Measurements from ENCODE around the gene CSPG5.

The CSPG5 gene

DNA sequence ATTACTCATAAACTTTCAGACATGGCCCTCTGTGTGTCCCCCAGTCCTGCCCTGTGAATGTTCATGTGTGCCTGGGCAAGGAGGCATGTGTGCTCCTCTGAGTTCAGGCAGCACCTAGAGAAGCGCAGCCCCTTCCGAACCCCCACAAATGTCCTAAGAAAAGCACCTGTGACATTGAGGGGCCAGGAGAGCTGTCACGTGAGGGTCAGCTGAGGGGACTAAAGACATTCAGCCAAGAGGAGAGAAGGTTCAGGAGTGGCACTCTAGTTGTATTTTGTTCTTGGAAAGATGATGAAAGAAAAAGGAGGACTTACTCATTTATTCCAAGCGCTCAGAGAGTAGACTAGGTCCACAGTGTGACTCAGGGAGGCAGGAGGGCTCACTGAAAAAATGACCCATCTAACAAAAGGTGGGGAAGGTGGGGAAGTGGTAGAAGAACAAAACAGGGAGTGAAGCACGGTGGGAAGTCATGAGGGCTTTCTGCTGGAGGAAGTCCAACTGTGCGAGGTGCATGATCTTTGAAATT lies 37.0 kb downstream of the CSPG5 start:
- no peak for DNase-seq
- TF ChIP-seq, protein P1, sequence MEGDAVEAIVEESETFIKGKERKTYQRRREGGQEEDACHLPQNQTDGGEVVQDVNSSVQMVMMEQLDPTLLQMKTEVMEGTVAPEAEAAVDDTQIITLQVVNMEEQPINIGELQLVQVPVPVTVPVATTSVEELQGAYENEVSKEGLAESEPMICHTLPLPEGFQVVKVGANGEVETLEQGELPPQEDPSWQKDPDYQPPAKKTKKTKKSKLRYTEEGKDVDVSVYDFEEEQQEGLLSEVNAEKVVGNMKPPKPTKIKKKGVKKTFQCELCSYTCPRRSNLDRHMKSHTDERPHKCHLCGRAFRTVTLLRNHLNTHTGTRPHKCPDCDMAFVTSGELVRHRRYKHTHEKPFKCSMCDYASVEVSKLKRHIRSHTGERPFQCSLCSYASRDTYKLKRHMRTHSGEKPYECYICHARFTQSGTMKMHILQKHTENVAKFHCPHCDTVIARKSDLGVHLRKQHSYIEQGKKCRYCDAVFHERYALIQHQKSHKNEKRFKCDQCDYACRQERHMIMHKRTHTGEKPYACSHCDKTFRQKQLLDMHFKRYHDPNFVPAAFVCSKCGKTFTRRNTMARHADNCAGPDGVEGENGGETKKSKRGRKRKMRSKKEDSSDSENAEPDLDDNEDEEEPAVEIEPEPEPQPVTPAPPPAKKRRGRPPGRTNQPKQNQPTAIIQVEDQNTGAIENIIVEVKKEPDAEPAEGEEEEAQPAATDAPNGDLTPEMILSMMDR (IDR thresholded peaks at IDR 0.05; ENCODE audit: low read depth, low read length), result no peak
- Histone ChIP-seq H3K4me1 (no peaks in the 10 kb centered on the region), H3K36me3 (no peaks in the 10 kb centered on the region), H3K9me3 (no peaks in the 10 kb centered on the region), H3K27me3 (no peaks in the 10 kb centered on the region), H3K4me3 (ENCODE audit: low read depth, low read length) (no peak overlapping the region)

DNA sequence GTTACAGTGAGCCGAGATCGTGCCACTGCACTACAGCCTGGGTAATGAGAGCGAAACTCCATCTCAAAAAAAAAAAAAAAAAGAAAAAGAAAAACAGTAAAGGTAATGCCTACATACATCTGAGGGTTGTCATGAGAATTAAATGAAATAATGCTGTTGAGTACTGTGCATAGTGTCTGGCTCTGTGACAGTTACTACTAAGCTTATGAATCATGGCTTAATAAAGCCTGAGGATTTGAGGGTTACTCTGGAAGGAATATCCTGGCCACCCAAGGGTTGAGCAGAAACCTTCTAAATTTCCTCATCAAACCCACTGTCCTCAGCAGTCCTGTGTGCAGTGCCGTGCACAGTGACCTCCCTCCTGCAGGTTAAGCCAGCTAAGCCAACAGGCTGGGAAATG lies 38.4 kb downstream of the CSPG5 start:
- TF ChIP-seq, protein P1 (IDR thresholded peaks at IDR 0.05; ENCODE audit: low read depth, low read length), result no peak
- no peaks in the 10 kb centered on the region for H3K36me3 ChIP-seq
- H3K27me3 ChIP-seq, result no peaks in the 10 kb centered on the region
- H3K4me1 ChIP-seq, result no peaks in the 10 kb centered on the region
- H3K9me3 ChIP-seq, result no peaks in the 10 kb centered on the region
- no peak for DNase-seq
- no peak overlapping the region for H3K4me3 ChIP-seq (ENCODE audit: low read depth, low read length)

DNA sequence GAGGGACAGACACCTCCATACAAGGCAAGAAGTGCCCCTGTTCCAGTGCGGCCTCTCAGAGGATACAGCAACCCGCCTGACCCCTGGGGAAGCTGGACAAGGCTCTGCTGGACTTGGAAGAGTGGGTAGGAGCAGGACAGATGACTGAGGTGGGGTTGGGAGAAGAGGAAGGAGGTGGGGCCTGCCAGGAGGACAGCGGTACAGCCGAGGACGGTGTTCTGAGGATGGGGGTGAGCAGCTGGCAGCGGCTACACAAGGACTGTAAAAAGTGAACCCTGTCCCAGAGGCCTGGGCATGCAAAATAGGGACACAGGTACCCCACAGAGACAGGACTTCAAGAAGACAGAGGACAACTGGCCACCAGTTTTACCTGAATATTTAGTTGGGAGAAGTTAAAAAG lies 41.7 kb downstream of the CSPG5 start:
- H3K36me3 ChIP-seq, result no peaks in the 10 kb centered on the region
- no peaks in the 10 kb centered on the region for H3K4me1 ChIP-seq
- no peaks in the 10 kb centered on the region for H3K27me3 ChIP-seq
- no peak overlapping the region for H3K4me3 ChIP-seq (ENCODE audit: low read depth, low read length)
- DNase-seq, result no peak
- no peaks in the 10 kb centered on the region for H3K9me3 ChIP-seq
- TF ChIP-seq, protein P1 (IDR thresholded peaks at IDR 0.05; ENCODE audit: low read depth, low read length), result no peak

DNA sequence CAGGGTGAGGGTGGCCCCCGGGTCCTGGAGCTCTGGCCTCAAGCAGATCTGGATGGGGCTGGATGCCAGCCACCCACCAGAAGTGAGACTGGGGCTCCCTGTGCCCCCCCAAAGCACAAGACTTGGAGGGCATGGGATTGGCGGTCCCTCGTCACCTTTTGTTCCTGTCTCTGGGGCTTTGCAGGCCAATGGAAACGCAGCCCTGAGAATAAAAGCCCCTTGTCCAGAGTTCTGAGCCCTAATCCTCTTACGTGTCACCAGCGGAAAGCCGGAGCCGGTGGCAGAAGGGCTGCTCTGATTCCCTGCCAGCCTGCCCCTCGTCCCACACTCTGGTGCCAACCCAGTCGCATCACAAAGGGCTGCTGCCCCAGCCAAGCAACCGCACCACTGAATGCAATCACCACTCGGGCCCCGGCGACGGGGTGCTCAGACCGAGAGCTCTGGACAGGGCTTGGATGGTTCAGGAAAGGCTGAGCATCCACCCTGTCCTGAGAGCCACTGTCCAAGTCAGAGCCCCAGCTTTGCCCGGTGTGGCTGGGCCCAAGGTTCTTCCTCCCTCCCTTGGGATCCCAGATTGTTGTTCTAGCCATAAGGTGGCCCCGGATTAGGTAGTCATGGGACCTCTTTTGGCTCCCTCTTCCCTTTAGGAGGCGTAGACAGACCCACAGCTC lies 42.3 kb downstream of the CSPG5 start:
- TF ChIP-seq, protein P1 (IDR thresholded peaks at IDR 0.05; ENCODE audit: low read depth, low read length), result no peak
- Histone ChIP-seq H3K9me3 (no peaks in the 10 kb centered on the region), H3K27me3 (no peaks in the 10 kb centered on the region), H3K4me1 (no peaks in the 10 kb centered on the region), H3K36me3 (no peaks in the 10 kb centered on the region), H3K4me3 (ENCODE audit: low read depth, low read length) (no peak overlapping the region)
- DNase-seq, result no peak

DNA sequence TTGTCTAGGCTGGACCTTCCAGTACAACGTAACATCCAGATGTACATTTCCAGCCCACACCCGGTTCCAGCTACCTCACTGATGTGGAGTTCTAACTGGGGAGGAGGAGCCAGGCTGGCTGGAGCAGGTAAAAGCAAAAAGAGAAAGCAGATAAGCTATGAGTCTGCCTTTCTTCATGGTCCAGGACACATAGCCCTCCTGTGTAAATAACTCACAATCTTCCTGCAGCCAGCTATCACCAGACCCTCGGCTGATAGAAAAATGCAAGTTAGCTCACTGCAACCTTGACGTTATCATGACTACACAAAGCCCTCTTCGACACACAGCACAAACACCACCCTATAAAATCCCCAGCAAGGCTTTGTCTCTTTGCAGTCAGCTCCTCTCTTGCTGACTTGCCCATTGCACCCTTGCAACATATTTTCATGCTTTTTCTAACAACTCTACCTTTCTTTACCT lies 44.6 kb downstream of the CSPG5 start:
- no peak for DNase-seq
- Histone ChIP-seq H3K9me3 (no peaks in the 10 kb centered on the region), H3K4me3 (ENCODE audit: low read depth, low read length) (no peak overlapping the region), H3K27me3 (no peaks in the 10 kb centered on the region), H3K36me3 (no peaks in the 10 kb centered on the region), H3K4me1 (no peaks in the 10 kb centered on the region)
- TF ChIP-seq, protein P1 (IDR thresholded peaks at IDR 0.05; ENCODE audit: low read depth, low read length), result no peak

DNA sequence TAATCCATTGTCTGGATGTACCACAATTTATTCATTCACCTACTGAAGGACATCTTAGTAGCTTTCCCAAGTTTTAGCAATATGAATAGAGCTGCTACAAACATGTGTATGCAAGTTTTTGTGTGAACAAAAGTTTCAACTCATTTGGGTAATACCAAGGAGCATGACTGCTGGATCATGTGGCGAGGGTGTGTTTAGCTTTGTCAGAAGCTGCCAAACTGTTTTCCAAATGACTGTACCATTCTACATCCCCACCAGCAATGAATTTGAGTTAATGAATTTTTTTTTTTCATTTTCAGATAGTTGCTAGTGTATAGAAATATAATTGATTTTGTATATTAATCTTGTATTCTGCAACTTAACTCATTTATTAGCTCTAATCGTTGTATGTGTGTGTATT lies 45.2 kb downstream of the CSPG5 start:
- TF ChIP-seq, protein P1 (IDR thresholded peaks at IDR 0.05; ENCODE audit: low read depth, low read length), result no peak
- Histone ChIP-seq H3K36me3 (no peaks in the 10 kb centered on the region), H3K4me1 (no peaks in the 10 kb centered on the region), H3K27me3 (no peaks in the 10 kb centered on the region), H3K4me3 (ENCODE audit: low read depth, low read length) (no peak overlapping the region), H3K9me3 (no peaks in the 10 kb centered on the region)
- no peak for DNase-seq
